Gastroesophageal sphincter (tissue), 4 donors: Measurements from ENCODE around the gene STAT2. TPM values are rescaled to one million over a fixed set of nuclear protein-coding genes. Genes with fewer than 3 reads are reported as not detected.
"Not testable (repeated sequence)": the region's sequence is repeated elsewhere in the genome, so short reads cannot be mapped to it uniquely, and the experiment has no call there.

Source experiments
- ATAC-seq: fragments of 150-250 bp; one replicate; pipeline ENCODE4 v1.9.1; 2016; ENCODE audit warnings: mild to moderate bottlenecking, moderate library complexity
- H3K27ac ChIP-seq, 4 donors: fragments of 200-600 bp; sonication (generic) in 3 of 4; 1 replicate in 3 of 4; 2 replicates in 1 of 4; pipeline ENCODE4 v1.5.1; 2016 to 2019
- H3K27me3 ChIP-seq: fragments of 200-600 bp; sonication (generic); one replicate; pipeline ENCODE4 v1.5.1; 2019
- H3K36me3 ChIP-seq, 2 donors: fragments of 200-600 bp; sonication (generic); one replicate each; pipeline ENCODE4 v1.5.1; 2019; ENCODE audit warnings: control low read depth in 1 of 2
- H3K4me1 ChIP-seq, 3 donors: fragments of 200-600 bp; sonication (generic); 1 replicate in 2 of 3; 2 replicates in 1 of 3; pipeline ENCODE4 v1.5.1; 2016 to 2019; ENCODE audit warnings: control low read depth in 2 of 3
- H3K4me3 ChIP-seq, 2 donors: fragments of 200-600 bp; sonication (generic); one replicate each; pipeline ENCODE4 v1.5.1; 2019; ENCODE audit warnings: mild to moderate bottlenecking in 1 of 2, moderate library complexity in 1 of 2
- H3K9me3 ChIP-seq, 3 donors: fragments of 200-600 bp; sonication (generic); one replicate each; pipeline ENCODE4 v1.5.1; 2017 to 2019; ENCODE audit warnings: control low read depth in 2 of 3
- EP300 ChIP-seq: sonication (generic); formaldehyde crosslinking; IDR thresholded peaks from one replicate; pipeline ENCODE4 v1.6.1; 2017; ENCODE audit warnings: antibody characterized with exemption, mild to moderate bottlenecking
- POLR2A ChIP-seq, 2 donors: fragments of 450-650 bp; IDR thresholded peaks; one replicate each; pipeline ENCODE4 v1.6.1; 2017; ENCODE audit warnings: antibody characterized with exemption in 2 of 2, mild to moderate bottlenecking in 2 of 2, moderate library complexity in 1 of 2
- POLR2AphosphoS5 ChIP-seq: sonication (generic); formaldehyde crosslinking; IDR thresholded peaks from one replicate; pipeline ENCODE4 v1.6.1; 2017; ENCODE audit warnings: antibody characterized with exemption
- WGBS, 2 donors: methylation state at CpG; one replicate each; pipeline ENCODE4 v1.1.5; 2018; ENCODE audit warnings: low coverage in 1 of 2; 5-methylcytosine and 5-hydroxymethylcytosine counted together
- total RNA-seq, 4 donors: library from RNA; depleted of rRNA; stranded (reverse); fragments of >200 nt; gene quantifications; one replicate each; pipeline ENCODE4 v1.1.0, GENCODE V29; 2016
- TF ChIP-seq, protein P1 (sequence below), 4 experiments: fragments of 200-600 bp in 2 of 4; fragments of 450-650 bp in 2 of 4; sonication (generic) in 1 of 4; IDR thresholded peaks; one replicate each; pipeline ENCODE4 v1.5.1; 2017 to 2019; ENCODE audit warnings: antibody characterized with exemption in 4 of 4, mild to moderate bottlenecking in 2 of 4, moderate library complexity in 2 of 4

Gene STAT2
- total RNA-seq, 4 donors from 2014 or later = 55.4 to 94.6 (median 82.7) TPM

DNA sequence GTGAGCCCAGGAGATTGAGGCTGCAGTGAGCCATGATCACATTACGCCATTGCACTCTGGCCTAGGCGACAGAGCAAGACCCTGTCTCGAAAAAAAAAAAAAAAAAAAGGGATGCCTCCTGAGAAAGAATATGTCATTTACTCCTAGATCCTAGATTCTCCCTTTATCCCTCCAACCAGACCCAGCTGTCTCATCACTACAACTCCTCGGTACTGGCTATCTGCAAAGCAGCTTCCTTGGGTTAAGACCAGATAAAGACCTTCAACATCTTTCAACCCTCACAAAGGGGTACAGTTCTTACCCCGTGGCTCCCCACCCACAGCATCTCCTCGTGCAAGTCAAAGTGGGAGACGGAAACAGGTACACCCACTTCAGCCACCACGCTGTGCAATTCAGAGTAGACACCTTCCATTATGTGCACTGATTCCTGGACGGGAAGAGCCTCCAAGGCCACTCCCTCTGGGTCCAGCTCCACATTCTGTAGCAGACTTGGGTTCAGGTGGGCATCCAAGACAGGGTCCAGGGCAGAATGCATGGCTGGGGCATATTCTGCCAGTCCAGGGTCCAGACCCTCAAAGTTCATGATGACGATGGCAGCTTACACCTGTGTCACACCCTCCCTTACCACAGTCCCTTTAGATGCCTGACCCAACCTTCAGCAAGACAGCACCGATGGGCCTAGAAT lies 27.3 kb downstream of the STAT2 start:
- H3K27me3 ChIP-seq = no peaks in the 10 kb centered on the region
- TF ChIP-seq EP300 (no peak), POLR2A (IDR thresholded peaks at IDR 0.05) (no peak), POLR2AphosphoS5 (no peak)
- TF ChIP-seq, protein P1, sequence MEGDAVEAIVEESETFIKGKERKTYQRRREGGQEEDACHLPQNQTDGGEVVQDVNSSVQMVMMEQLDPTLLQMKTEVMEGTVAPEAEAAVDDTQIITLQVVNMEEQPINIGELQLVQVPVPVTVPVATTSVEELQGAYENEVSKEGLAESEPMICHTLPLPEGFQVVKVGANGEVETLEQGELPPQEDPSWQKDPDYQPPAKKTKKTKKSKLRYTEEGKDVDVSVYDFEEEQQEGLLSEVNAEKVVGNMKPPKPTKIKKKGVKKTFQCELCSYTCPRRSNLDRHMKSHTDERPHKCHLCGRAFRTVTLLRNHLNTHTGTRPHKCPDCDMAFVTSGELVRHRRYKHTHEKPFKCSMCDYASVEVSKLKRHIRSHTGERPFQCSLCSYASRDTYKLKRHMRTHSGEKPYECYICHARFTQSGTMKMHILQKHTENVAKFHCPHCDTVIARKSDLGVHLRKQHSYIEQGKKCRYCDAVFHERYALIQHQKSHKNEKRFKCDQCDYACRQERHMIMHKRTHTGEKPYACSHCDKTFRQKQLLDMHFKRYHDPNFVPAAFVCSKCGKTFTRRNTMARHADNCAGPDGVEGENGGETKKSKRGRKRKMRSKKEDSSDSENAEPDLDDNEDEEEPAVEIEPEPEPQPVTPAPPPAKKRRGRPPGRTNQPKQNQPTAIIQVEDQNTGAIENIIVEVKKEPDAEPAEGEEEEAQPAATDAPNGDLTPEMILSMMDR (IDR thresholded peaks at IDR 0.05) = no peak
- H3K4me3 ChIP-seq = peak overlapping the region; percentile 72 to 85
- WGBS, 2 donors = 92 to 95% methylated on average over 4 to 7 of the region's 11 CpGs
- peaks cover 0 to 14% (median 5%) of the 10 kb centered on the region in 3 donors for H3K4me1 ChIP-seq
- peaks cover 0 to 11% of the 10 kb centered on the region in 2 donors for H3K36me3 ChIP-seq
- ATAC-seq = no peak
- peak overlapping the region; percentile 92 to 97 (median 95) for H3K27ac ChIP-seq
- H3K9me3 ChIP-seq = no peaks in the 10 kb centered on the region

GRCh38 chr12:56330936-56331490 lies 28.9 kb downstream of the STAT2 start:
- no peak overlapping the region for H3K4me3 ChIP-seq
- no peak overlapping the region for H3K27ac ChIP-seq
- peaks cover 0 to 14% (median 5%) of the 10 kb centered on the region in 3 donors for H3K4me1 ChIP-seq
- no peaks in the 10 kb centered on the region for H3K9me3 ChIP-seq
- no peak for TF ChIP-seq POLR2A (IDR thresholded peaks at IDR 0.05)
- TF ChIP-seq, protein P1 (IDR thresholded peaks at IDR 0.05) = no peak
- TF ChIP-seq EP300 = no peak
- TF ChIP-seq POLR2AphosphoS5 = no peak
- WGBS, 2 donors = 83 to 98% methylated on average over 4 to 5 of the region's 7 CpGs
- H3K36me3 ChIP-seq = peaks cover 0 to 27% of the 10 kb centered on the region in 2 donors
- no peak for ATAC-seq
- no peaks in the 10 kb centered on the region for H3K27me3 ChIP-seq

DNA sequence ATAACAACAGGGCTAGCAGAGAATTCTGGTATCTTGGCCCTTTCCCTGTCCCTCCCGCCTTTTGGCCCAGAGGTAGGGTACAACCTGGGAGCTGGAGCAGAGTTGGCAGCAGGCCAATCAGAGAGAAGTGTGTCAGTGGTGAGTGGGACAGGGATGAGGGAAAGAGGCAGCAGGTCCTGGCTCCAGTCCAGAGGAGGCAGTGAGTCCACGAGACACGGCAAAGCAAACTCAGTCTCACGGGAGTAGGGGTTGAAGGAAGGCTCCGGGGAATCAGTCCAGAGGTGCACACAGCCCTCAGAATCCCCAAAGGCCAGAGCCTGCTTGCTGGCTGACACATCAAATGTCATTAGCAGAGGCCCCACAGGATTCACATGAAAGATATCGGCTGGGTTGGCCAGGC lies 33.4 kb downstream of the STAT2 start:
- Histone ChIP-seq H3K27me3 (no peaks in the 10 kb centered on the region), H3K4me1 (no peaks in the 10 kb centered on the region), H3K4me3 (no peak overlapping the region), H3K9me3 (no peaks in the 10 kb centered on the region), H3K36me3 (peaks cover 0 to 72% of the 10 kb centered on the region in 2 donors), H3K27ac (no peak overlapping the region)
- no peak for TF ChIP-seq POLR2A (IDR thresholded peaks at IDR 0.05)
- TF ChIP-seq, protein P1 (IDR thresholded peaks at IDR 0.05) = no peak
- TF ChIP-seq EP300 = no peak
- no peak for TF ChIP-seq POLR2AphosphoS5
- WGBS, 2 donors = 92% methylated on average over 1 of the region's 6 CpGs; no CpG with 5 or more reads in 1 of the 2 donors
- ATAC-seq = no peak

GRCh38 chr12:56326126-56326525 lies 33.8 kb downstream of the STAT2 start:
- H3K36me3 ChIP-seq = peaks cover 0 to 76% of the 10 kb centered on the region in 2 donors
- TF ChIP-seq POLR2A (IDR thresholded peaks at IDR 0.05) (no peak), POLR2AphosphoS5 (no peak)
- WGBS, 2 donors = 80 to 98% methylated on average over 2 to 8 of the region's 8 CpGs

DNA sequence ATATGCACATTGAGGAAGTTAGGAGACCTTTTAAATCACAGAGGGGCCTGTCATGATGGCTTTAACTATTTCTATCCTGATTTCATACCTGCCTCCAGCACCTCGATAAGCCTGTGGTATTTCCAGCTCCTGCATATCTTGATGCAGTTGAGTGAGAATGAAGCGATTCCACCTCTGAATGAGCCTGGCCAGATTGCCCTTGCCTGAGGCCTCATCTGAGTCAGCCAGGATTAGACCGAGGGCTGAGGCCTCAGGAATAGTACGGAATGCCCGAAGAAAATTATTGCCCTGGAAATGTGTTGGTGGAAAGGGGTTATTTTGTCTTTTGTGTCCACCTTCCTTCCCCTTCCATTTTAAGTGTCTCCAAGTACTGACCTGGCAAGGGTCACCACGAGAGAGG lies 35.7 kb downstream of the STAT2 start:
- Histone ChIP-seq H3K9me3 (no peaks in the 10 kb centered on the region), H3K36me3 (peaks cover 0 to 95% of the 10 kb centered on the region in 2 donors), H3K27me3 (no peaks in the 10 kb centered on the region), H3K27ac (no peak overlapping the region), H3K4me3 (no peak overlapping the region), H3K4me1 (no peaks in the 10 kb centered on the region)
- WGBS, 2 donors = 83 to 86% methylated on average over 4 to 6 of the region's 6 CpGs
- TF ChIP-seq POLR2AphosphoS5 (no peak), EP300 (no peak), POLR2A (IDR thresholded peaks at IDR 0.05) (no peak)
- TF ChIP-seq, protein P1 (IDR thresholded peaks at IDR 0.05) = no peak
- no peak for ATAC-seq

More at GRCh38 chr12:56326126-56326525, 33.8 kb downstream of the STAT2 start:
- H3K4me1 ChIP-seq = no peaks in the 10 kb centered on the region
- no peak overlapping the region for H3K4me3 ChIP-seq
- H3K9me3 ChIP-seq = no peaks in the 10 kb centered on the region
- no peak for ATAC-seq
- no peaks in the 10 kb centered on the region for H3K27me3 ChIP-seq
- H3K27ac ChIP-seq = no peak overlapping the region

GRCh38 chr12:56321610-56322009 lies 38.3 kb downstream of the STAT2 start:
- WGBS, 2 donors = 91 to 97% methylated on average over 3 to 8 of the region's 8 CpGs
- not testable (repeated sequence) for H3K4me1 ChIP-seq, H3K9me3 ChIP-seq, ATAC-seq, H3K27me3 ChIP-seq, H3K4me3 ChIP-seq, H3K27ac ChIP-seq
- peaks cover 0 to 90% of the 10 kb centered on the region in 2 donors for H3K36me3 ChIP-seq
